Measurements from ENCODE around the gene ANO9.
"Not testable (repeated sequence)": the region's sequence is repeated elsewhere in the genome, so short reads cannot be mapped to it uniquely, and the experiment has no call there.

The ANO9 gene

DNA sequence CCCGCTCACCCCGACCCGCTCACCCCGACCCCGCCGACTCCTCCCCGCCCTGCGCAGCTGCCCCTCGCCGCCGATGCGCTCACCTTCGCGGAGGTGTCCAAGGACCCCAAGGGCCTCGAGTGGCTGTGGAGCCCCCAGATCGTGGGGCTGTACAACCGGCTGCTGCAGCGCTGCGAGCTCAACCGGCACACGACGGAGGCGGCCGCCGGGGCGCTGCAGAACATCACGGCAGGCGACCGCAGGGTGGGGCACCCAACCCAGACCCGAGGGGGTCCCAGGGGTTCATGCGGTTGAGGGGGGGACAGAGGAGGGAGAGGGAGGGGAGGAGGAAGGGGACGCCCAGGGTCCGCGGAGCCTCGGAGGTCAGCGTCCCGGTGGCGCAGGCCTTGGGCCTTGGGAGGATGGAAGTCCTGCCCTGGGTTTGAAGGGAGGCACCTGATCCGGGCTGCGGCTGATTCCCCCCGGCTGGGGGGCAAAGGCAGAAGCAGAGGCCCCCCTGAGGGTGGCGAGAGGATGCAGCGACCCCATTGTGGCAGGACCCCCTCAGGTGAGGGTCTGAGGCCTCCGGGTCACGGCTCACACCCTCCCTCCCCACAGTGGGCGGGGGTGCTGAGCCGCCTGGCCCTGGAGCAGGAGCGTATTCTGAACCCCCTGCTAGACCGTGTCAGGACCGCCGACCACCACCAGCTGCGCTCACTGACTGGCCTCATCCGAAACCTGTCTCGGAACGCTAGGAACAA lies 38.6 kb downstream of the ANO9 start:
- no peak for DNase-seq (ENCODE audit: low read depth, low spot score)

DNA sequence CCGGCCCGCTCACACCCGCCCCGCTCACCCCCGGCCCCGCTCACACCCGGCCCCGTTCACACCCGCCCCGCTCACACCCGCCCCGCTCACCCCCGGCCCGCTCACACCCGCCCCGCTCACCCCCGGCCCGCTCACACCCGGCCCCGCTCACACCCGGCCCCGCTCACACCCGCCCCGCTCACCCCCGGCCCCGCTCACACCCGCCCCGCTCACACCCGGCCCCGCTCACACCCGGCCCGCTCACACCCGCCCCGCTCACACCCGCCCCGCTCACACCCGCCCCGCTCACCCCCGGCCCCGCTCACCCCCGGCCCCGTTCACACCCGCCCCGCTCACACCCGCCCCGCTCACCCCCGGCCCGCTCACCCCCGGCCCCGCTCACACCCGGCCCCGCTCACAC lies 40.6 kb downstream of the ANO9 start:
- not testable (repeated sequence) for DNase-seq (ENCODE audit: low read depth, low spot score)

GRCh38 chr11:400241-400689 lies 41.5 kb downstream of the ANO9 start:
- no peak for DNase-seq (ENCODE audit: low read depth, low spot score)

GRCh38 chr11:399731-400211 lies 42.0 kb downstream of the ANO9 start:
- no peak for DNase-seq (ENCODE audit: low read depth, low spot score)

- no peak for DNase-seq (ENCODE audit: low read depth, low spot score)
These were observed 43.0 kb downstream of the ANO9 start for GRCh38 chr11:398826-399225.

GRCh38 chr11:396948-397548 lies 44.8 kb downstream of the ANO9 start:
- DNase-seq (ENCODE audit: low read depth, low spot score) = no peak

GRCh38 chr11:396511-396947 lies 45.3 kb downstream of the ANO9 start:
- DNase-seq (ENCODE audit: low read depth, low spot score) = no peak

DNA sequence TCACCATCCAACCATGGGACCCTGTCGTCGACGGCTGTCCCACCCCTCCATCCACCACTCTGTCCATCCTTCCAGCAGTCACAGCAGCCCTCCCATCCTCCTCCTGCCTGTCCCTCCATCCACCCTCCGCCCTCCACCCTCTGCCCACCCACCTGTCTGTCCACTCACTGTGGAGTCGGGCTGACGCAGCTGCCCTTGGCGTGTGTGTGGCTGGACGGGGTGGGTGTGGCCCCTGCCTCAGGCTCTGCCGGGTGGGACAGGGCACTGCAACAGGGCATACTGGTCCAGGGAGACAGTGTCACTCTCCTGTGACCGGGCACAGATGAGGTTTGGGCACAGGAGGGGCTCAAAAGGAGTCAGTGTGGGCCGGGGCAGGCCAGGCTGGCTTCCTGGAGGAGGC lies 45.9 kb downstream of the ANO9 start:
- DNase-seq (ENCODE audit: low read depth, low spot score) = no peak

GRCh38 chr11:394858-395655 lies 46.8 kb downstream of the ANO9 start:
- DNase-seq (ENCODE audit: low read depth, low spot score) = no peak

GRCh38 chr11:394034-394857 lies 47.6 kb downstream of the ANO9 start, which contains the start of gene PKP3:
Gene PKP3 (plus strand): TSS chr11:394209. CDS start chr11:394293, 84 bp downstream.
- no peak for DNase-seq (ENCODE audit: low read depth, low spot score)

DNA sequence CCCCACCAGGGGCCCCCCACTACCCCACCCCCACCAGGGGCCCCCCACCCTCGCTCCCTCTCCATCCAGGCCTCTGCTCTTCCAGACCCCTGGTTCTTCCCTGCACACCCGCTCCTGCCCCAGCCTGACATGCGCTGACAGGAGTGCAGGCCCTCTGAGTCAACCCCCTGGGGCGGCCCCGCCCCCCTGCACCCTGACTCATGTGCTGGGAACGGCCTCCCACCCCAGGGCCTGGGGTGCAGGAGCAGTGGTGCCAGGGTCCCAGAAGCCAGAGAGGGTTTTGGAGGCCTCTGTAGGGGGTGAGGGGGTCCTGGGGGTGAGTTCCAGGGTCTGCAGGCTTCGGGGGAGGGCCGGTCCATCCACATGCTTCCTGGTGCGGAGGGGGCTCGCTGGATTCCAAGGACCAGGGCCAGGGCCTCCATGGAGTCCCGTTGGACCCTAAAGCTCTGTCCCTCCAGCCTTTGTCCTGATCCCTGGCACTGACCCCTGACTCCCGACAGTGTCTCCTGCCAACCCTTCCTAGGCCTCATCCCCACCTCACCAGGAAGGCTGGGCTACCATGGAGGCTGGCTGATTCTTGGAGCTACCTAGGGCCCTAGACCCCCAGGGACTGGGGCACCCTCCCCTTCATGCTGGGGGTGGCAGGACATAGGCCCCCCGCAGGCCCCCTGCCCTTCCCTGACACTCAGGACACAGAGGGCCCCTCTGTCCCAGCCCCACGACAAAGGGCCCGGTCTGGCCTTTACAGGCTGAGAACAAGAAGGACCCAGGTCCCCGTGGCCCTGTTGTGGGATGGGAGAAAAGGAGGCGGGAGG lies 48.4 kb downstream of the ANO9 start:
- DNase-seq (ENCODE audit: low read depth, low spot score) = no peak

GRCh38 chr11:392102-392777 lies 49.6 kb downstream of the ANO9 start:
- no peak for DNase-seq (ENCODE audit: low read depth, low spot score)

DNA sequence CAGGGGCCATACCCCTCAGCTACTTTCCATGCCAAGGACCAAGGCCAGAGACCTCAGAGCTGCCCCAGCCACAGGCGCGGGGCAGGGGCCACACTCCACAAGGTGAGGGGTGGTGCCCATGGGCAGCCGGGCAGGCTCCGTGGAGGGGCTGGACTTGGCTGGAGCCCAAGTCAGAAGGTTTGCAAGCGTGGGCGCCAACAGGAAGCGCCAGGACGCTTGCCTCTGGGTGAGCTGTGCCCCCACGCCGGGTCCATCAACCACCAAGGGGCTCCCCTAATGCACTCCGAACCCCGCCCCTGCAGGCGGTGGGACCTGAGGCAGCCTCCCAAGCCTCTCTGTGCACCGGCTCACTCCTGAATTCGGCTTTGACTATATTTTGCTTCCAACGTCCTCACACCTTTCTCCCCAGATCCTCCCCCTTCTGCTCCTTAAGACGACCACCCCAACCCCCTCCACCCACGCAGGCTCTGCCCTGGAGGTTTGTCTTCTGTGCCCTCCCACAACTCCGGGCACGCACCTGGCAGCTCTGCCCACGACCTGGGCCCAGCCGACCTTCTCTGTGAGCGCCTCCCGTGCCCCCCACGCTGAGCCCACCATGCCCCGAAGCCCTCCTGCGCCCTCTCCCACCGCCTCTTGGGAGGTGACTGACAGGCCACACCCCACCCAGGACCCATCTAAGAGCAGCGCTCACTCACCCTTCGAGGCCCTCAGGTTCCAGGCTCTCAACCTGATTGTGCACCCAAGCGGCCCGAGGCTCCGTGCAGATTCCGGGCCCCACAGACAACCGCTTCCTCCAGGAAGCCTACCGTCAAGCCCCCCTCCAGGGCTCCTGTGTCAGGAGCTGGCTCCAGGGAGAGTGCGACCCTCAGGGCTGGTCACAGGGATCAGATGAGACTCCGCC lies 50.4 kb downstream of the ANO9 start:
- DNase-seq (ENCODE audit: low read depth, low spot score) = no peak

DNA sequence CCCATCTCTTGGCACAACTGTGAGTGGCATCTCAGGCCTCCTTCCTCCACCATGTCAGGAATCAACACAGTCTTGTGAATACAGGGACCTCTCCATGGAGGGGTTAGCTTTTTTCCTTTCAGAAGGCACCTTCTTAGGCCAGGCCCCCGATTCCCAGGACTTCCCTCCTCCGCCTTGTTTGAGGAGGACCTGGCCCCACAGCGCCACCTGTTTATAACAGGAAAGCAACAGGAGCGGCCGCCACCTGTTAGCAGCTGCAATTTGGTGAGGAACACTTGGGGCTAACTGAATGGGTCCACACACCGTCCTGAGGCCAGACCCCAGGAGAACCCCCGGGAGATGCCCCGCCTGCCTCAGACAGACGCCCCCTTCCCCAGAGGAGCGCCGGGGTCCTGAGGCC lies 51.6 kb downstream of the ANO9 start:
- no peak for DNase-seq (ENCODE audit: low read depth, low spot score)

GRCh38 chr11:389369-389768 lies 52.4 kb downstream of the ANO9 start:
- DNase-seq (ENCODE audit: low read depth, low spot score) = not testable (repeated sequence)

- DNase-seq (ENCODE audit: low read depth, low spot score) = no peak
These were observed 54.5 kb downstream of the ANO9 start for GRCh38 chr11:387193-387793.

DNA sequence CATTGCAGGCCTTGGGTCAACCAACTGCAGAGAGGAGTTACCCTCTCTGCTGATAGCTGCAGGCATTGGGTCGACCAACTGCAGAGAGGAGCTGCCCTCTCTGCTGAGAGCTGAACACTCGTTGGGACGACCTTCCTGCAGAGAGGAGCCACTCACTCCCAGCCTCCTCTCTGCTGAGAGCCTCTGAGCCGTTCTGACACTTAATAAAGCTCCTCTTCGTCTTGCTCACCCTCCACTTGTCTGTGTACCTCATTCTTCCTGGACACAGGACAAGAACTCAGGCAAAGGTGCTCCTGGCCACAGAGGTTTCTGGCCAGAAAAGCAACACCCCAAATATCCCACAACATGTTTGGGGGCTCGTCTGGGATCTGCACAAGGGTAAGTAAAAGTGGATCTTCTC lies 55.3 kb downstream of the ANO9 start:
- no peak for DNase-seq (ENCODE audit: low read depth, low spot score)

GRCh38 chr11:385594-386351 lies 56.0 kb downstream of the ANO9 start:
- no peak for DNase-seq (ENCODE audit: low read depth, low spot score)

All from activated naive CD8-positive, alpha-beta T cell treated with anti-CD3 and anti-CD28 coated beads, Interleukin-2, amount 50 U/mL, for 16 hours (primary cell).